ENCODE measurements around the gene RAB27A. TPM values are rescaled to one million over a fixed set of nuclear protein-coding genes. Genes with fewer than 3 reads are reported as not detected.

RAB27A gene
- total RNA-seq, 1 donor from 2014 or later = 7.9 TPM

GRCh38 chr15:55279100-55279745 is 10.4 kb downstream of the RAB27A start:
- Histone ChIP-seq H3K27me3 (ENCODE audit: control insufficient read depth, insufficient read depth, low read length) (no peaks in the 10 kb centered on the region), H3K36me3 (ENCODE audit: control insufficient read depth, insufficient read depth, low read length) (no peaks in the 10 kb centered on the region), H3K4me3 (ENCODE audit: low read depth, low read length) (no peak overlapping the region)
- TF ChIP-seq, protein P1, sequence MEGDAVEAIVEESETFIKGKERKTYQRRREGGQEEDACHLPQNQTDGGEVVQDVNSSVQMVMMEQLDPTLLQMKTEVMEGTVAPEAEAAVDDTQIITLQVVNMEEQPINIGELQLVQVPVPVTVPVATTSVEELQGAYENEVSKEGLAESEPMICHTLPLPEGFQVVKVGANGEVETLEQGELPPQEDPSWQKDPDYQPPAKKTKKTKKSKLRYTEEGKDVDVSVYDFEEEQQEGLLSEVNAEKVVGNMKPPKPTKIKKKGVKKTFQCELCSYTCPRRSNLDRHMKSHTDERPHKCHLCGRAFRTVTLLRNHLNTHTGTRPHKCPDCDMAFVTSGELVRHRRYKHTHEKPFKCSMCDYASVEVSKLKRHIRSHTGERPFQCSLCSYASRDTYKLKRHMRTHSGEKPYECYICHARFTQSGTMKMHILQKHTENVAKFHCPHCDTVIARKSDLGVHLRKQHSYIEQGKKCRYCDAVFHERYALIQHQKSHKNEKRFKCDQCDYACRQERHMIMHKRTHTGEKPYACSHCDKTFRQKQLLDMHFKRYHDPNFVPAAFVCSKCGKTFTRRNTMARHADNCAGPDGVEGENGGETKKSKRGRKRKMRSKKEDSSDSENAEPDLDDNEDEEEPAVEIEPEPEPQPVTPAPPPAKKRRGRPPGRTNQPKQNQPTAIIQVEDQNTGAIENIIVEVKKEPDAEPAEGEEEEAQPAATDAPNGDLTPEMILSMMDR (IDR thresholded peaks at IDR 0.05; ENCODE audit: insufficient read depth, low read length, severe bottlenecking) = no peak
- DNase-seq (ENCODE audit: low read depth) = no peak
- FAIRE-seq = no peak

- Histone ChIP-seq H3K27me3 (ENCODE audit: control insufficient read depth, insufficient read depth, low read length) (no peaks in the 10 kb centered on the region), H3K4me3 (ENCODE audit: low read depth, low read length) (no peak overlapping the region), H3K36me3 (ENCODE audit: control insufficient read depth, insufficient read depth, low read length) (no peaks in the 10 kb centered on the region)
- FAIRE-seq (no peak), DNase-seq (ENCODE audit: low read depth) (no peak)
- TF ChIP-seq, protein P1 (IDR thresholded peaks at IDR 0.05; ENCODE audit: insufficient read depth, low read length, severe bottlenecking) = no peak
Observed at GRCh38 chr15:55277715-55278114, 11.9 kb downstream of the RAB27A start.

DNA sequence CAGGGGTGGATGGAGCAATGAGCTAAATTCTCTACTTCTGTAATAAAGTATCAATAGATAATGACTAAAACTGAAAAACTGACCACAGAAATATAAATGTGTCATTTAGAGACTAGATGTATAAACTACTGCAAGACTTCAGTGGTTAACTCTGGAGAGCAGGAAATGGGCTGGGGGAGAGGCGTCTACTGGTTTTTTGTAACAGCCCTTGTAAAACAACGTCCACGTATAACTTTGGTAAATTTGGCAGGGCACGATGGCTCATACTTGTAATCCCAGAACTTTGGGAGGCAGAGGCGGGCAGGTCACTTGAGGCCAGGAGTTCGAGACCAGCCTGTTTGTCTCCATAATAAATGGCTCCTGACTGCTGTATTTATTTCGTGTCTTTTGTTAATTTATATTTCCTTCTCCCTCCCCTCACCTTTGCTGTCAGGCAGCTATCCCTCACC is 12.5 kb downstream of the RAB27A start:
- DNase-seq (ENCODE audit: low read depth) = no peak
- H3K27me3 ChIP-seq (ENCODE audit: control insufficient read depth, insufficient read depth, low read length) = no peaks in the 10 kb centered on the region

GRCh38 chr15:55276324-55276723 is 13.3 kb downstream of the RAB27A start:
- Histone ChIP-seq H3K27me3 (ENCODE audit: control insufficient read depth, insufficient read depth, low read length) (no peaks in the 10 kb centered on the region), H3K36me3 (ENCODE audit: control insufficient read depth, insufficient read depth, low read length) (no peaks in the 10 kb centered on the region), H3K4me3 (ENCODE audit: low read depth, low read length) (no peak overlapping the region)
- no peak for FAIRE-seq
- DNase-seq (ENCODE audit: low read depth) = no peak
- TF ChIP-seq, protein P1 (IDR thresholded peaks at IDR 0.05; ENCODE audit: insufficient read depth, low read length, severe bottlenecking) = no peak

More for the DNA sequence above, 12.5 kb downstream of the RAB27A start:
- Histone ChIP-seq H3K4me3 (ENCODE audit: low read depth, low read length) (no peak overlapping the region), H3K36me3 (ENCODE audit: control insufficient read depth, insufficient read depth, low read length) (no peaks in the 10 kb centered on the region)
- TF ChIP-seq, protein P1 (IDR thresholded peaks at IDR 0.05; ENCODE audit: insufficient read depth, low read length, severe bottlenecking) = no peak
- FAIRE-seq = no peak

GRCh38 chr15:55270291-55270690 is 19.3 kb downstream of the RAB27A start:
- Histone ChIP-seq H3K36me3 (ENCODE audit: control insufficient read depth, insufficient read depth, low read length) (peaks cover 1% of the 10 kb centered on the region), H3K27me3 (ENCODE audit: control insufficient read depth, insufficient read depth, low read length) (no peaks in the 10 kb centered on the region), H3K4me3 (ENCODE audit: low read depth, low read length) (no peak overlapping the region)
- FAIRE-seq (no peak), DNase-seq (ENCODE audit: low read depth) (no peak)
- TF ChIP-seq, protein P1 (IDR thresholded peaks at IDR 0.05; ENCODE audit: insufficient read depth, low read length, severe bottlenecking) = no peak
